NB4 (cell line): ENCODE measurements around the gene OXCT2.

ENCODE experiments used
- DNase-seq: peaks from one replicate; pipeline ENCODE4 v3.0.0; 2010; ENCODE audit warnings: low read depth
- H3K4me3 ChIP-seq: one replicate; pipeline ENCODE4 v1.5.1; 2011; ENCODE audit warnings: mild to moderate bottlenecking, low read depth, low read length, moderate library complexity
- MYC ChIP-seq: IDR thresholded peaks from 2 replicates; pipeline ENCODE4 v1.6.1; 2011; ENCODE audit warnings: low read depth, low read length
- POLR2A ChIP-seq: IDR thresholded peaks from 2 replicates; pipeline ENCODE4 v1.6.1; 2011; ENCODE audit warnings: mild to moderate bottlenecking; ENCODE audit not compliant: insufficient read length; ENCODE audit errors: extremely low read depth
- TF ChIP-seq, protein P1 (sequence below): IDR thresholded peaks from 2 replicates; pipeline ENCODE4 v1.6.1; 2011; ENCODE audit warnings: low read depth, low read length
- TF ChIP-seq, protein P2 (sequence below): IDR thresholded peaks from one replicate; pipeline ENCODE4 v1.5.1; 2012; ENCODE audit warnings: low read depth, low read length

OXCT2 gene

GRCh38 chr1:39798859-39799769, 28.0 kb upstream of the OXCT2 start:
- peak; percentile 96 for DNase-seq
- H3K4me3 ChIP-seq, result peak overlapping the region; percentile 33

DNA sequence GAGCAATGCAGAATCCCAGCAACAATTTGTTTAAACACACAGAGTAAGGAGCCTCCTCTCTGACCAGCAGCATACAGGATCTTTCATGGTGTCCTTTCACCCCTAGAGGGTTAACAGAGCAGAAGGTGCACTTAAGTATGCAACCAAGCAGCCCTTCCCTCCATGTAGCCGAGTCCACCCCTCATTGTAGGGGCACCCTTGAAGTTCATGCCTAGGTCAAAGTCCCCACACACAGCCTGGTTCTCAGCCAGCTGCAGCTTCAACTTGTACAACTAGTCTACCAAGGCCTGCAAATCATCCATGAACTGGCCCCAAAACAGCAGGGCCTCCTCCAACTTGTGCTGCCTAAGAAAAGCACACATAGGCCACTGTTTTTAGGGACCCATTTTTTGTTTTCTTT, 24.5 kb upstream of the OXCT2 start:
- no peak overlapping the region for H3K4me3 ChIP-seq
- no peak for DNase-seq
- TF ChIP-seq POLR2A, result no peak
- TF ChIP-seq, protein P1, sequence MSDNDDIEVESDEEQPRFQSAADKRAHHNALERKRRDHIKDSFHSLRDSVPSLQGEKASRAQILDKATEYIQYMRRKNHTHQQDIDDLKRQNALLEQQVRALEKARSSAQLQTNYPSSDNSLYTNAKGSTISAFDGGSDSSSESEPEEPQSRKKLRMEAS, result no peak
- no peak for TF ChIP-seq MYC
- TF ChIP-seq, protein P2, sequence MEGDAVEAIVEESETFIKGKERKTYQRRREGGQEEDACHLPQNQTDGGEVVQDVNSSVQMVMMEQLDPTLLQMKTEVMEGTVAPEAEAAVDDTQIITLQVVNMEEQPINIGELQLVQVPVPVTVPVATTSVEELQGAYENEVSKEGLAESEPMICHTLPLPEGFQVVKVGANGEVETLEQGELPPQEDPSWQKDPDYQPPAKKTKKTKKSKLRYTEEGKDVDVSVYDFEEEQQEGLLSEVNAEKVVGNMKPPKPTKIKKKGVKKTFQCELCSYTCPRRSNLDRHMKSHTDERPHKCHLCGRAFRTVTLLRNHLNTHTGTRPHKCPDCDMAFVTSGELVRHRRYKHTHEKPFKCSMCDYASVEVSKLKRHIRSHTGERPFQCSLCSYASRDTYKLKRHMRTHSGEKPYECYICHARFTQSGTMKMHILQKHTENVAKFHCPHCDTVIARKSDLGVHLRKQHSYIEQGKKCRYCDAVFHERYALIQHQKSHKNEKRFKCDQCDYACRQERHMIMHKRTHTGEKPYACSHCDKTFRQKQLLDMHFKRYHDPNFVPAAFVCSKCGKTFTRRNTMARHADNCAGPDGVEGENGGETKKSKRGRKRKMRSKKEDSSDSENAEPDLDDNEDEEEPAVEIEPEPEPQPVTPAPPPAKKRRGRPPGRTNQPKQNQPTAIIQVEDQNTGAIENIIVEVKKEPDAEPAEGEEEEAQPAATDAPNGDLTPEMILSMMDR, result no peak

More at GRCh38 chr1:39798859-39799769, 28.0 kb upstream of the OXCT2 start:
- TF ChIP-seq, protein P1, result peak; percentile 97
- TF ChIP-seq, protein P2, result peak; percentile 63
- TF ChIP-seq MYC, result peak; percentile 94

DNA sequence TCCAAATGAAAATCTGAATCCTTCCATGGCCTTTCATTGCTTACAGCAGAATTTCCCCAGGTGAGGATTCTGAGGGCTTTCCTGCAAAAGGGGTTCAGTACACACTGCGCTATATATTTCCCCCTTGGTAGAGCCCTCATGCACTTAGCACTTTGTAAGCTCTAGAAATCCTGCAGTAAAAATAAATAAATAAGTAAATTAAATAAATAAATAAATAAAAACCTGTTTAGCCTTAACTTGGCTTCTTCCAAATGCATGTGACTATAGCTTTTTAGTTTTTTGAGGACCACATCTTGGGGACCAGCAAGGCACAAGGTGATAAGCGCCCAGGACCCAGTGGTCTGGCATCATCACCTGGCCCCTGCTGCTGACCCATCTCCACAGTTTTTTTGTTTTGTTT, 20.7 kb upstream of the OXCT2 start:
- TF ChIP-seq, protein P1, result no peak
- TF ChIP-seq POLR2A (no peak), MYC (no peak)
- TF ChIP-seq, protein P2, result no peak
- DNase-seq, result no peak
- H3K4me3 ChIP-seq, result no peak overlapping the region

DNA sequence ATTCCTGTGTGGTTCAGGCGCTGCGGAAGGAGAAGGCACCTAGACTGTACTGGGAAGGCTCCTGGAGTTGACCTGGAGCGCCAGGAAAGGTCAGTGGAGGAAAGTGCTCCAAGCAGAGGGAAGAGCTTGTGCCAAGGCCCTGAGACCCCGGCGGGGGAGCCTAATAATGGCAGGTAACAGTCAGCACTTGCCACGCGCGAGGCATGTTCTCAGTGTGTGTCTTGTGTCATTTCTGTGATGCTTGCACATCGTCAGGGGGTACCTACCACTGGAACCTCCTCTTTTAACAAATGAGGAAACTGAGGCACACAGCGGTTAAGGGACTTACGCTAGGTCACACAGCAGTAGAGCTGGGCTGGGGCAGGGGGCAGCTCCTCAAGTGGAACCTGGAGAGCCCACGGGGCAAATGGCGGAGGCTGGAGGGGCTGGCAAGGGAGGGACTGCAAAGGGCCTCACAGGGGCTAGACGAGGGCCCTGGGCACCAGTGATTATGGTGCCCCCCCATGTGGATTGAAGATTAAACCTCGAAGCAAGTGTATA, 18.5 kb upstream of the OXCT2 start:
- no peak for DNase-seq
- TF ChIP-seq MYC (no peak), POLR2A (no peak)
- TF ChIP-seq, protein P1, result no peak
- TF ChIP-seq, protein P2, result no peak
- peak overlapping the region; percentile 48 for H3K4me3 ChIP-seq

GRCh38 chr1:39788758-39789570, 17.8 kb upstream of the OXCT2 start, which contains the start of gene BMP8B:
Gene BMP8B, minus strand, starts transcription at chr1:39788865. Its CDS starts 380 bp downstream, at chr1:39788485.
- no peak for TF ChIP-seq MYC
- TF ChIP-seq POLR2A, result peak; percentile 20
- TF ChIP-seq, protein P2, result no peak
- DNase-seq, result peak; percentile 81

More at GRCh38 chr1:39788758-39789570, 17.8 kb upstream of the OXCT2 start, which contains the start of gene BMP8B:
- peak within 1 kb of the TSS; percentile 48 for H3K4me3 ChIP-seq
